BJ (cell line): Measurements from ENCODE around the gene UMODL1. TPM values are rescaled to one million over a fixed set of nuclear protein-coding genes. Genes with fewer than 3 reads are reported as not detected.
"Not testable (repeated sequence)": the region's sequence is repeated elsewhere in the genome, so short reads cannot be mapped to it uniquely, and the experiment has no call there.

Experiments used
- CTCF ChIA-PET: fragments of 350-600 bp; formaldehyde crosslinking; extraction: SDS; loops from one replicate; lab custom pipeline; 2021; ENCODE audit warnings: antibody characterized with exemption, inconsistent platforms; lab: Yijun Ruan, JAX
- POLR2A ChIA-PET: fragments of 300-600 bp; sonication (Branson Sonifier 250); formaldehyde crosslinking; extraction: SDS; loops from one replicate; lab custom pipeline; 2021; ENCODE audit warnings: antibody characterized with exemption; lab: Charles Lee
- DNase-seq: peaks from one replicate; pipeline ENCODE4 v3.0.0-alpha.2; 2011; ENCODE audit warnings: low read depth
- H3K27me3 ChIP-seq: 2 replicates; pipeline ENCODE4 v1.6.0; 2011; ENCODE audit warnings: low read length; ENCODE audit not compliant: control insufficient read depth, insufficient read depth
- H3K36me3 ChIP-seq: 2 replicates; pipeline ENCODE4 v1.5.1; 2011; ENCODE audit warnings: low read length; ENCODE audit not compliant: control insufficient read depth, insufficient read depth
- H3K4me3 ChIP-seq: 2 replicates; pipeline ENCODE4 v1.5.1; 2011; ENCODE audit warnings: low read depth, mild to moderate bottlenecking, control low read depth, low read length
- polyA plus RNA-seq: library from polyadenylated mRNA; depleted of rRNA; stranded (reverse); fragments of >200 nt; gene quantifications from 2 replicates; pipeline ENCODE4 v1.2.3, GENCODE V29; 2011
- TF ChIP-seq, protein P1 (sequence below): IDR thresholded peaks from 2 replicates; pipeline ENCODE4 v1.5.1; 2011; ENCODE audit warnings: low read depth, mild to moderate bottlenecking, control low read depth, inconsistent platforms, low read length, moderate library complexity; ENCODE audit not compliant: insufficient read depth

Gene UMODL1
- polyA plus RNA-seq, 1 experiment, result 0.04 TPM

DNA sequence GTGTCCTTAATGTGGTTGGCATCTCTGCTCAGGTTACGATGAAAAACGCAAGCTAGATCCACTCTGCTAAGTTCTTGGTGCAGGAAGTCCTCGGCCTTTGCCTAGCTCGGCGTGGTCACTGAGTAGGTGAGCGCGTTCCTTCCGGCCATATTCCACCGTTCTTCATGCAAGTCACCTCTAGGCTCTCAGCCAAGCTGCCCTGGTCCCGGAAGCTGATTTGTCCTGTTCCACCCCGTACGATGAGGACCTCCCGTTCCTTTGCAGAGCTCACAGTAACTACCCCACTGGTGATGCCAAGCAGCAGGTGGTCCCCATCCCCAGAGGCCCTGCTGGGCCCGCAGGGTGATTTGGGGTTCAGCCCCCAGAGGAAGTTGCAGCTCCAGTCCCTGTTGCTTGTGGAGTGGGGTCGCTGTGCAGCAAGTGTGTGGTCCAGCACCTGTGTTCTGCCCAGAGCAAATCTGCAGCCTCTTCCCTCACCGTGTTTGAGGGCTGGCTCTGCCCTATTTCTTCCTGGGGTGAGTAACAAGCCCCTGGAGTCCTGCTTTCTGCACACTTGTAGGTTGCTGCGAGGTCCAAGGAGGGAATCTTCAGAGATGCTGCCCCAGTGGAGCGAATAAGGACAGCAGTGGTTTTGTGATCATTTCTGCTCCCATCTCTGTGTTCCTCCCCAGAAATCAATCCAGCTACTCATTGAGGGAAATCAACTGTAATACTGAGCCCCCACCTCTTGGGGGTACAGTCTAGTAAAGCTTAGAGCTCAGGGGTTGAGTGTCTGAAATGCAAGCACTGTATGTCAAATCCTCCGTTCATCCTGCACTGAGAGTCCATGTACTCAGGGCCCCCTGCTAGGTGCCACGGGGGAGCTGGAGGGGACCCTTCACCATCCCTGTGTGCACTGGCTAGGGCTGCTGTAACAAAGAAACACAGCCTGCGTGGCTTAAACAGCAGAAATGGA is 2.3 kb downstream of the UMODL1 start:
- ChIA-PET CTCF (interaction anchor here (1.0 to 1.2 kb wide), 3 partner anchors 12 to 34 kb away, joined by 3 read pairs; no protein-coding TSS in a partner anchor), POLR2A (no interaction called here)
- DNase-seq, result no peak
- no peak overlapping the region for H3K4me3 ChIP-seq
- no peaks in the 10 kb centered on the region for H3K36me3 ChIP-seq
- H3K27me3 ChIP-seq, result peaks cover 18% of the 10 kb centered on the region
- TF ChIP-seq, protein P1, sequence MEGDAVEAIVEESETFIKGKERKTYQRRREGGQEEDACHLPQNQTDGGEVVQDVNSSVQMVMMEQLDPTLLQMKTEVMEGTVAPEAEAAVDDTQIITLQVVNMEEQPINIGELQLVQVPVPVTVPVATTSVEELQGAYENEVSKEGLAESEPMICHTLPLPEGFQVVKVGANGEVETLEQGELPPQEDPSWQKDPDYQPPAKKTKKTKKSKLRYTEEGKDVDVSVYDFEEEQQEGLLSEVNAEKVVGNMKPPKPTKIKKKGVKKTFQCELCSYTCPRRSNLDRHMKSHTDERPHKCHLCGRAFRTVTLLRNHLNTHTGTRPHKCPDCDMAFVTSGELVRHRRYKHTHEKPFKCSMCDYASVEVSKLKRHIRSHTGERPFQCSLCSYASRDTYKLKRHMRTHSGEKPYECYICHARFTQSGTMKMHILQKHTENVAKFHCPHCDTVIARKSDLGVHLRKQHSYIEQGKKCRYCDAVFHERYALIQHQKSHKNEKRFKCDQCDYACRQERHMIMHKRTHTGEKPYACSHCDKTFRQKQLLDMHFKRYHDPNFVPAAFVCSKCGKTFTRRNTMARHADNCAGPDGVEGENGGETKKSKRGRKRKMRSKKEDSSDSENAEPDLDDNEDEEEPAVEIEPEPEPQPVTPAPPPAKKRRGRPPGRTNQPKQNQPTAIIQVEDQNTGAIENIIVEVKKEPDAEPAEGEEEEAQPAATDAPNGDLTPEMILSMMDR, result no peak

DNA sequence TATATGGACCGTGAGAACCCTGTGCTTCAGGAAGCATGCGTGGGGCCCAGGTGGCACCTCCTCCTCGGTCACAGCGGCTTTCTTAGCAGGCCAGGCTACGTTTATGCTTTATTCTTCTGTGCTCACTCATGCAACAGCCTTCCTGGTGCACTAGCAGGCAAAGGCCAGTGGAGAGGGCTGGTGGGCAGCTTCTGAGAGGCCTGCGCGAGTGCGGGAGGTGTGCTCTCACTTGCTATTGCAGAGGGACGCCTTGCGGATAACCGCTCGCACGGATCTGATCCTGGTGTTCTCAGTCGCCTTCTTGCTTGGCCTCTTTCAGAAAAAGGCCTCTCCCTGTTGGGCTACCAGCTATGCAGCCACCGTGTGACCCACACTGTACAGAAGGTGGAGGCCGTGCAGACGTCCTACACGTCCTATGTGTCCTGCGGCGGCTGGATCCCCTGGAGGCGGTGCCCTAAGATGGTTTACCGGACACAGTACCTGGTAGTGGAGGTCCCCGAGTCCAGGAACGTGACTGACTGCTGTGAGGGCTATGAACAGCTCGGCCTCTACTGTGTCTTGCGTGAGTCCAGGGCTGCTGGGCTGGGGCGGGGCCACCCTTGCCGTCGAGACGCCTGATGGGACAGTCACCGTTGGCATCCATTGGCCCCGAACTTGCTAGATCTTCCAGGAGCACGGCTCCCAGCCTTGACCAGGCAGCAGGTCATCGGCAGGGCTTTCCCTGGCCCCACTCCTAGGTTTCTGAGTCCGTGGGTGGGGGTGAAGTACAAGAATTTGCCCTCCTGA is 4.8 kb downstream of the UMODL1 start:
- ChIA-PET POLR2A (no interaction called here), CTCF (no interaction called here)
- DNase-seq, result no peak
- peaks cover 15% of the 10 kb centered on the region for H3K27me3 ChIP-seq
- TF ChIP-seq, protein P1, result no peak
- no peaks in the 10 kb centered on the region for H3K36me3 ChIP-seq
- no peak overlapping the region for H3K4me3 ChIP-seq

GRCh38 chr21:42077685-42078238 is 6.6 kb downstream of the UMODL1 start:
- DNase-seq, POLR2A ChIA-PET, H3K27me3 ChIP-seq, H3K4me3 ChIP-seq, H3K36me3 ChIP-seq: not testable (repeated sequence)
- CTCF ChIA-PET, result interaction anchor here (0.7 to 1.3 kb wide), 3 partner anchors 30 to 40 kb away, joined by 3 read pairs; no protein-coding TSS in a partner anchor

- H3K27me3 ChIP-seq, DNase-seq, H3K4me3 ChIP-seq, POLR2A ChIA-PET, H3K36me3 ChIP-seq: not testable (repeated sequence)
- CTCF ChIA-PET, result interaction anchor here (0.7 to 1.0 kb wide), 2 partner anchors 29 to 37 kb away, joined by 3 read pairs; no protein-coding TSS in a partner anchor
These were observed 7.3 kb downstream of the UMODL1 start for GRCh38 chr21:42078247-42079007.

- H3K27me3 ChIP-seq, result no peaks in the 10 kb centered on the region
- POLR2A ChIA-PET, result no interaction called here
- CTCF ChIA-PET, result interaction anchor here (1.0 kb wide), 1 partner anchor 28 kb away, joined by 3 read pairs; no protein-coding TSS in a partner anchor
- no peak overlapping the region for H3K4me3 ChIP-seq
- TF ChIP-seq, protein P1, result no peak
- H3K36me3 ChIP-seq, result no peaks in the 10 kb centered on the region
- no peak for DNase-seq
These were observed 8.2 kb downstream of the UMODL1 start for GRCh38 chr21:42079008-42079938.
